ENCODE data around the gene FRMD3. TPM values are rescaled to one million over a fixed set of nuclear protein-coding genes. Genes with fewer than 3 reads are reported as not detected.

The FRMD3 gene
- total RNA-seq, 4 donors from 2014 or later = 2.2 to 5.8 (median 4.4) TPM

GRCh38 chr9:83497441-83497840 is 40.8 kb downstream of the FRMD3 start:
- intact Hi-C loops (cut with DNase I; ENCODE audit: low total_unique reads) = no loop called here
- TF ChIP-seq POLR2A (IDR thresholded peaks at IDR 0.05) (no peak), CTCF (IDR thresholded peaks at IDR 0.05) (no peak)

GRCh38 chr9:83491995-83492394 is 46.2 kb downstream of the FRMD3 start:
- H3K4me3 ChIP-seq (ENCODE audit: low read depth, poor library complexity, severe bottlenecking) = no peak overlapping the region
- intact Hi-C loops (cut with DNase I; ENCODE audit: low total_unique reads) = no loop called here
- 73 to 85% methylated on average over 3 of the region's 3 CpGs for WGBS, 2 donors
- no peak for DNase-seq (ENCODE audit: low spot score in 2 of 2)
- TF ChIP-seq CTCF (IDR thresholded peaks at IDR 0.05) (no peak), POLR2A (IDR thresholded peaks at IDR 0.05) (no peak)

More at GRCh38 chr9:83497441-83497840, 40.8 kb downstream of the FRMD3 start:
- no peak overlapping the region for H3K4me3 ChIP-seq (ENCODE audit: low read depth, poor library complexity, severe bottlenecking)
- 90 to 91% methylated on average over 3 of the region's 3 CpGs for WGBS, 2 donors
- DNase-seq (ENCODE audit: low spot score in 2 of 2) = no peak

GRCh38 chr9:83491413-83491812 is 46.8 kb downstream of the FRMD3 start:
- intact Hi-C loops (cut with DNase I; ENCODE audit: low total_unique reads) = no loop called here
- H3K4me3 ChIP-seq (ENCODE audit: low read depth, poor library complexity, severe bottlenecking) = no peak overlapping the region
- DNase-seq (ENCODE audit: low spot score in 2 of 2) = no peak
- 36 to 48% methylated on average over 3 of the region's 3 CpGs for WGBS, 2 donors
- TF ChIP-seq CTCF (IDR thresholded peaks at IDR 0.05) (no peak), POLR2A (IDR thresholded peaks at IDR 0.05) (no peak)

GRCh38 chr9:83489961-83490360 is 48.2 kb downstream of the FRMD3 start:
- TF ChIP-seq CTCF (IDR thresholded peaks at IDR 0.05) = no peak
- no peak overlapping the region for H3K4me3 ChIP-seq (ENCODE audit: low read depth, poor library complexity, severe bottlenecking)
- intact Hi-C loops (cut with DNase I; ENCODE audit: low total_unique reads) = no loop called here
- DNase-seq (ENCODE audit: low spot score in 2 of 2) = no peak
- 100% methylated on average over 1 of the region's 1 CpG for WGBS, 2 donors

- H3K4me3 ChIP-seq (ENCODE audit: low read depth, poor library complexity, severe bottlenecking) = no peak overlapping the region
Observed at GRCh38 chr9:83484990-83485389, 53.2 kb downstream of the FRMD3 start.

More at GRCh38 chr9:83484990-83485389, 53.2 kb downstream of the FRMD3 start:
- no peak for DNase-seq (ENCODE audit: low spot score in 2 of 2)
- intact Hi-C loops (cut with DNase I; ENCODE audit: low total_unique reads) = no loop called here
- TF ChIP-seq POLR2A (IDR thresholded peaks at IDR 0.05) (no peak), CTCF (IDR thresholded peaks at IDR 0.05) (no peak)
- WGBS, 2 donors = 82 to 83% methylated on average over 6 of the region's 6 CpGs

All from lower leg skin (tissue), 4 donors.